ENCODE data around the gene SNX25.

SNX25 gene

GRCh38 chr4:185192059-185192458, 17.3 kb upstream of the SNX25 start:
- TF ChIP-seq RAD21 (IDR thresholded peaks at IDR 0.05; ENCODE audit: low read depth), result no peak
- TF ChIP-seq ZBTB7A (IDR thresholded peaks at IDR 0.05; ENCODE audit: low read depth), result no peak
- TF ChIP-seq, protein P1, sequence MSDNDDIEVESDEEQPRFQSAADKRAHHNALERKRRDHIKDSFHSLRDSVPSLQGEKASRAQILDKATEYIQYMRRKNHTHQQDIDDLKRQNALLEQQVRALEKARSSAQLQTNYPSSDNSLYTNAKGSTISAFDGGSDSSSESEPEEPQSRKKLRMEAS (IDR thresholded peaks at IDR 0.05), result no peak
- TF ChIP-seq TCF12 (IDR thresholded peaks at IDR 0.05; ENCODE audit: low read depth), result no peak
- TF ChIP-seq EGR1 (IDR thresholded peaks at IDR 0.05), result no peak

GRCh38 chr4:185194924-185195888, 14.2 kb upstream of the SNX25 start:
- TF ChIP-seq, protein P1 (IDR thresholded peaks at IDR 0.05), result no peak
- TF ChIP-seq CEBPB (IDR thresholded peaks at IDR 0.05) (no peak), TCF12 (IDR thresholded peaks at IDR 0.05; ENCODE audit: low read depth) (no peak), EP300 (IDR thresholded peaks at IDR 0.05; ENCODE audit: borderline replicate concordance) (no peak), YY1 (IDR thresholded peaks at IDR 0.05; ENCODE audit: low read depth) (no peak), TAF1 (IDR thresholded peaks at IDR 0.05; ENCODE audit: low read depth) (no peak), RAD21 (IDR thresholded peaks at IDR 0.05; ENCODE audit: low read depth) (no peak), ZBTB7A (IDR thresholded peaks at IDR 0.05; ENCODE audit: low read depth) (no peak), FOXM1 (IDR thresholded peaks at IDR 0.05; ENCODE audit: borderline replicate concordance, low read depth) (no peak), NFIC (IDR thresholded peaks at IDR 0.05) (no peak), TEAD4 (IDR thresholded peaks at IDR 0.05) (no peak), EGR1 (IDR thresholded peaks at IDR 0.05) (no peak), CREB1 (IDR thresholded peaks at IDR 0.05; ENCODE audit: low read depth) (no peak), REST (IDR thresholded peaks at IDR 0.05; ENCODE audit: low read depth) (no peak), USF1 (IDR thresholded peaks at IDR 0.05) (no peak)

DNA sequence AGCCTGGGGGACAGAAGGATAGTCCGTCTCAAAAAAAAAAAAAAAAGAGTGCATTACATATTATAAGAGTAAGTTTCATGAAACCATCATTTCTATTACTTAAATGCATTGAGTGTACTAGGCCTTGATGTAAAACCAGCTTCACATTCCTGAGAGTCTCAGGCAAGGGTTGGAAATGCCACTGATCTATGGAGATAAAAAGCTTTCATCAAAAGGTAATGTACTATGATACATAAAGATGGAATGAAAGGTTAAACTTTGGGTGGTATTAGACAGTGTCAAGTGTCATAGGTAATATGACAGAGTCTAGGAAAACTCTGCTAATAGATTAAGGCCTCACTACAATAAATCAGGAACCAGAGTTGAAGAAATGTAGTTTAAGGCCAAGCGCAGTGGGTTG, 13.0 kb upstream of the SNX25 start:
- TF ChIP-seq FOXM1 (IDR thresholded peaks at IDR 0.05; ENCODE audit: borderline replicate concordance, low read depth) (no peak), ZBTB7A (IDR thresholded peaks at IDR 0.05; ENCODE audit: low read depth) (no peak), YY1 (IDR thresholded peaks at IDR 0.05; ENCODE audit: low read depth) (no peak), EP300 (IDR thresholded peaks at IDR 0.05; ENCODE audit: borderline replicate concordance) (no peak), REST (IDR thresholded peaks at IDR 0.05; ENCODE audit: low read depth) (no peak), CEBPB (IDR thresholded peaks at IDR 0.05) (no peak), CREB1 (IDR thresholded peaks at IDR 0.05; ENCODE audit: low read depth) (no peak), TEAD4 (IDR thresholded peaks at IDR 0.05) (no peak), EGR1 (IDR thresholded peaks at IDR 0.05) (no peak), USF1 (IDR thresholded peaks at IDR 0.05) (no peak), NFIC (IDR thresholded peaks at IDR 0.05) (no peak), TAF1 (IDR thresholded peaks at IDR 0.05; ENCODE audit: low read depth) (no peak), TCF12 (IDR thresholded peaks at IDR 0.05; ENCODE audit: low read depth) (no peak), RAD21 (IDR thresholded peaks at IDR 0.05; ENCODE audit: low read depth) (no peak)
- TF ChIP-seq, protein P1 (IDR thresholded peaks at IDR 0.05), result no peak

DNA sequence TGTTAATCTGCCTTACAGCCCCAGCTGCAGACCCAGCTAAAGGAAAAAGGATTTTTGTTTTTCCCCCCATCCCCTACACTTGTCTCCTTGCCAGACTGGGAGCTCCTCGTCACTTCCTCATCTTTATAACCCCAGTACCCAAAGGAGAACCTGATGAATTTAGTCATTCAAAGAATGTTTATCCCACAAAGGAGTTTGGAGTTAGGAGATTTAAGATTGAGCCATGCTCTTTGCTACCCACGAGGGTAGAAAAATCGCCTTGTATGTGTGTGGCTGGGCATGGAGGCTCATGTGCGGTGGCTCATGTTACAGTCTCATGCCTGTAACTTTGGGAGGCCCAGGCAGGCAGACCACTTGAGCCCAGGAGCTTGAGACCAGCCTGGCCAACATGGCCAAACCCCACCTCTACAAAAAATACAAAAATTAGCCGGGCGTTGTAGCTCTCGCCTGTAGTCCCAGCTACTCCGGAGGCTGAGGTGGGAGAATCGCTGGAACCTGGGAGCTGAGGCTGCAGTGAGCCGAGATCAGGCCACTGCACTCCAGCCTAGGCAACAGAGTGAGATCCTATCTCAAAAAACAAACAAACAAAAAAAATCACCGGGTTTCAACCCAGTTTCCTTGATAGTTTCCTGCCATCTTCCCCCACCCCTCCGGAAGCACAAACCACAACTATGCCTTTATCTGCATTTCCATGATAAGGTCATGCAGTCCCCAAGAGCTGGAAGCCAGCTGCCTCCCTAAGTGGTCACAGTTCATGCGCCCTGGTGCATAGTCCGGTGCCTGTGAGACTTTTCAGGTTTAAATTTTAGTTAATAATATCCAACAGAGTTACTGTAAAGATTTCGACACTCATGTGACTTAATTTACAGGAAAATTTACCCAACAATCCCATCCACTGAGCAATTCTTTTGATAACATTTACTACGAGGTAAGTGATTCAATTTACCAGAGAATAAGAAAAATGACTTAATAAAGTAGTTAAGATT, 7.1 kb upstream of the SNX25 start:
- TF ChIP-seq CEBPB (IDR thresholded peaks at IDR 0.05), result no peak
- no peak for TF ChIP-seq ZBTB7A (IDR thresholded peaks at IDR 0.05; ENCODE audit: low read depth)
- no peak for TF ChIP-seq NFIC (IDR thresholded peaks at IDR 0.05)
- TF ChIP-seq TEAD4 (IDR thresholded peaks at IDR 0.05), result no peak
- TF ChIP-seq CREB1 (IDR thresholded peaks at IDR 0.05; ENCODE audit: low read depth), result no peak
- no peak for TF ChIP-seq TCF12 (IDR thresholded peaks at IDR 0.05; ENCODE audit: low read depth)
- TF ChIP-seq EP300 (IDR thresholded peaks at IDR 0.05; ENCODE audit: borderline replicate concordance), result no peak
- no peak for TF ChIP-seq USF1 (IDR thresholded peaks at IDR 0.05)
- no peak for TF ChIP-seq YY1 (IDR thresholded peaks at IDR 0.05; ENCODE audit: low read depth)
- TF ChIP-seq, protein P1 (IDR thresholded peaks at IDR 0.05), result no peak
- no peak for TF ChIP-seq FOXM1 (IDR thresholded peaks at IDR 0.05; ENCODE audit: borderline replicate concordance, low read depth)
- no peak for TF ChIP-seq RAD21 (IDR thresholded peaks at IDR 0.05; ENCODE audit: low read depth)

Measured in Ishikawa (cell line).